Endodermal cell (in vitro differentiated cells): ENCODE data around the gene MAPK8. TPM values are rescaled to one million over a fixed set of nuclear protein-coding genes. Genes with fewer than 3 reads are reported as not detected.
A peak's percentile ranks its signal among the peaks of the same experiment; 100 is the strongest.

Experiments
- DNase-seq: peaks from one replicate; pipeline ENCODE4 v3.0.0-alpha.2; 2017
- H3K27ac ChIP-seq: 2 replicates; pipeline ENCODE4 v1.5.1; 2013; ENCODE audit warnings: mild to moderate bottlenecking, low read depth, low read length, moderate library complexity
- H3K27me3 ChIP-seq: 2 replicates; pipeline ENCODE4 v1.6.1; 2013; ENCODE audit warnings: mild to moderate bottlenecking, low read length, moderate library complexity; ENCODE audit not compliant: insufficient read depth, control insufficient read depth, poor library complexity, severe bottlenecking
- H3K36me3 ChIP-seq: 2 replicates; pipeline ENCODE4 v1.7.0; 2013; ENCODE audit warnings: mild to moderate bottlenecking, low read length, moderate library complexity; ENCODE audit not compliant: control insufficient read depth, insufficient read depth
- H3K4me1 ChIP-seq: one replicate; pipeline ENCODE4 v1.7.0; 2013; ENCODE audit warnings: low read length; ENCODE audit not compliant: control insufficient read depth, insufficient read depth
- H3K4me3 ChIP-seq: 2 replicates; pipeline ENCODE4 v1.5.1; 2013; ENCODE audit warnings: mild to moderate bottlenecking, low read length, moderate library complexity
- H3K9ac ChIP-seq: 2 replicates; pipeline ENCODE4 v1.6.1; 2013; ENCODE audit warnings: mild to moderate bottlenecking, low read length, moderate library complexity; ENCODE audit not compliant: poor library complexity, severe bottlenecking; ENCODE audit errors: extremely low read depth
- H3K9me3 ChIP-seq: 2 replicates; pipeline ENCODE4 v1.6.1; 2013; ENCODE audit warnings: mild to moderate bottlenecking, low read length, moderate library complexity; ENCODE audit not compliant: control insufficient read depth
- H3K27ac Mint-ChIP-seq: 2 replicates; pipeline ENCODE4 v1.8.0; 2020; ENCODE audit warnings: mixed read lengths
- H3K27me3 Mint-ChIP-seq: 2 replicates; pipeline ENCODE4 v1.8.0; 2021; ENCODE audit warnings: mild to moderate bottlenecking, mixed read lengths; ENCODE audit not compliant: insufficient read depth
- H3K36me3 Mint-ChIP-seq: 2 replicates; pipeline ENCODE4 v1.8.0; 2020; ENCODE audit warnings: low read depth, mixed read lengths
- H3K4me1 Mint-ChIP-seq: 2 replicates; pipeline ENCODE4 v1.8.0; 2020; ENCODE audit warnings: mixed read lengths
- H3K4me3 Mint-ChIP-seq: 2 replicates; pipeline ENCODE4 v1.8.0; 2020; ENCODE audit warnings: mild to moderate bottlenecking, moderate library complexity, mixed read lengths
- H3K9me3 Mint-ChIP-seq: 2 replicates; pipeline ENCODE4 v1.8.0; 2020; ENCODE audit warnings: mild to moderate bottlenecking, mixed read lengths
- CTCF ChIP-seq: fragments of 200-600 bp; sonication (generic); conservative IDR thresholded peaks from 2 replicates; pipeline ENCODE4 v1.5.0; 2021; ENCODE audit warnings: antibody characterized with exemption, mild to moderate bottlenecking
- WGBS, 2 experiments: methylation state at CpG; one replicate each; pipeline versions ENCODE4 v1.1.5 to v1.1.7; 2013; ENCODE audit warnings: missing lambda C conversion rate in 2 of 2, mixed read lengths in 1 of 2; ENCODE audit not compliant: insufficient coverage in 1 of 2, insufficient read length in 1 of 2; 5-methylcytosine and 5-hydroxymethylcytosine counted together
- total RNA-seq, 2 donors: library from RNA; stranded (reverse); fragmentation: NEBNext Ultra II Directional in 1 of 2; extraction: Animal tissue kit (Norgen Biotek cat#: 25700) in 1 of 2; gene quantifications; 2 replicates in 1 of 2; 3 replicates in 1 of 2; pipeline ENCODE4 v1.2.1, GENCODE V29; 2021

MAPK8 gene
- total RNA-seq, 2 donors from 2014 or later, result 84.2 to 146 TPM

GRCh38 chr10:48456361-48456804 is 149.9 kb downstream of the MAPK8 start:
- no peak overlapping the region for H3K9ac ChIP-seq
- H3K9me3 Mint-ChIP-seq, result peaks cover 5% of the 10 kb centered on the region
- no peaks in the 10 kb centered on the region for H3K27me3 ChIP-seq
- H3K4me1 Mint-ChIP-seq, result peaks cover 21% of the 10 kb centered on the region
- peaks cover 8% of the 10 kb centered on the region for H3K9me3 ChIP-seq
- H3K36me3 ChIP-seq, result no peaks in the 10 kb centered on the region
- H3K4me1 ChIP-seq, result peaks cover 24% of the 10 kb centered on the region
- TF ChIP-seq CTCF, result no peak
- peaks cover 9% of the 10 kb centered on the region for H3K36me3 Mint-ChIP-seq
- 38 to 80% methylated on average over 4 to 9 of the region's 9 CpGs for WGBS, 2 experiments
- no peak overlapping the region for H3K27ac ChIP-seq
- H3K27ac Mint-ChIP-seq, result no peak overlapping the region
- no peak overlapping the region for H3K4me3 Mint-ChIP-seq
- no peaks in the 10 kb centered on the region for H3K27me3 Mint-ChIP-seq
- peak; percentile 50 for DNase-seq
- H3K4me3 ChIP-seq, result no peak overlapping the region

GRCh38 chr10:48456808-48457761 is 150.6 kb downstream of the MAPK8 start:
- Histone ChIP-seq H3K27me3 (no peaks in the 10 kb centered on the region), H3K36me3 (no peaks in the 10 kb centered on the region), H3K9ac (no peak overlapping the region), H3K4me1 (peaks cover 24% of the 10 kb centered on the region), H3K4me3 (no peak overlapping the region), H3K27ac (no peak overlapping the region), H3K9me3 (peaks cover 8% of the 10 kb centered on the region)
- H3K36me3 Mint-ChIP-seq, result peaks cover 6% of the 10 kb centered on the region
- 81 to 85% methylated on average over 9 to 24 of the region's 24 CpGs for WGBS, 2 experiments
- peaks cover 21% of the 10 kb centered on the region for H3K4me1 Mint-ChIP-seq
- no peaks in the 10 kb centered on the region for H3K27me3 Mint-ChIP-seq
- no peak for TF ChIP-seq CTCF
- H3K9me3 Mint-ChIP-seq, result peaks cover 5% of the 10 kb centered on the region
- no peak overlapping the region for H3K27ac Mint-ChIP-seq
- DNase-seq, result peak; percentile 43
- no peak overlapping the region for H3K4me3 Mint-ChIP-seq

GRCh38 chr10:48457949-48458661 is 151.6 kb downstream of the MAPK8 start:
- Histone ChIP-seq H3K27me3 (no peaks in the 10 kb centered on the region), H3K9me3 (peaks cover 8% of the 10 kb centered on the region), H3K36me3 (no peaks in the 10 kb centered on the region), H3K9ac (no peak overlapping the region), H3K4me3 (no peak overlapping the region), H3K4me1 (peaks cover 22% of the 10 kb centered on the region), H3K27ac (no peak overlapping the region)
- TF ChIP-seq CTCF, result no peak
- Mint-ChIP-seq H3K9me3 (peaks cover 5% of the 10 kb centered on the region), H3K27me3 (no peaks in the 10 kb centered on the region), H3K4me3 (no peak overlapping the region), H3K36me3 (peaks cover 1% of the 10 kb centered on the region), H3K4me1 (peaks cover 18% of the 10 kb centered on the region), H3K27ac (no peak overlapping the region)
- WGBS, 2 experiments, result 67 to 75% methylated on average over 4 to 5 of the region's 5 CpGs
- peak; percentile 36 for DNase-seq
